ENCODE measurements around the gene CLDN18.

CLDN18 gene

DNA sequence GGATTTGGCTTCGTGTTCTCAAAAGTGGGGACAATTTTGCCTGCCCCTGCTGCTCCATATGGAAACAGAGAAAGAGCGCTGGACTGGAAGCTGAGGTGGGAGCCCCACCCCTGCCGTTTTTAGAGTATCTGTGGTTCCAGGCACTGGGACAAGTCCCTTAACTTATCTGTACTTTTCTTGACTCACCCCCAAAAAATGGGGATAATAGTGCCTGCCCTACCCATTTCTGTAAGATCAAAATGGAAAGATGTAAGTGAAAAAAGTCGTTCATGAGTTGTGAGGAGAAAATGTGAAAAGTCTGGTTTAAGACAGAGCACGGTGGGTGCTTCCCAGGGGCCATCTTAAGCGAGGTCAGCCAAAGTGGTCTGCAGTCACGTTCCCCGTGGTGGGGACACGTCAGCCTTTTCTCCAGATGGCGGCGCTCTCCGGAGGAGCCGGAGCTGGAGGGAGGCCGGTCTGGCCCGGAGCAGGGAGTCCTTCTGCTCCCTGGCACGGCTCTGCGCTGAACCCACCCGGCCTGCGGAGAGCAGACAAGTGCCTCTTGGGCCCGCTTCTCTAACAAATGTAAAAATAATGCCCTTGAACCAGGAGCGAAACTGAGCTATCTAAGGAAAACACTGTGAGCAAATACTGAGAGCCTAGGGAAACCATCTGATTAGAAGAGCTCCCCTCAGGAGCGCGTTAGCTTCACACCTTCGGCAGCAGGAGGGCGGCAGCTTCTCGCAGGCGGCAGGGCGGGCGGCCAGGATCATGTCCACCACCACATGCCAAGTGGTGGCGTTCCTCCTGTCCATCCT is at the start of gene CLDN18:
TSS of gene CLDN18 (plus strand) at position 690 of the 797 bp plus-strand sequence. CDS start at position 751, 61 bp downstream.
- no peak for DNase-seq (ENCODE audit: low read depth)

DNA sequence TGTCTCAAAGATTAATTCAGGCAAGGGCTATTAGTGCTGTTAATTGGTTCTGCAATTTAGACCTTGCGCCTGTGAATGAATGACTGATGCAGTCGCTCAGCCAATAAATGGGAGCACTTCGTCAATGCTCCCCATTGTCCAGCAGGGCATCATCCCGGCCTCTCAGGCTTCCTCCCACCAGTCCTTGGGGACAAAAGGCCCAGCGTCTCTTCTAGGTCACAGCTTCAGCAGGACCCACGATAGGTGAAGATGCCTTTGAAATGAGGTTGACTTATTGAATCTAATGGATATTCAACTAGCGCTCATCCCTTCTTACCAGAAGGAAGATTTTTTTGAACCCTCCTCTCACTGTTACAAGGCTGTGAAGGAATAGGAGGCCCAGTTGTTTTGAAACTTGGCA is 47.7 kb upstream of the CLDN18 start:
- no peak for DNase-seq (ENCODE audit: low read depth)

DNA sequence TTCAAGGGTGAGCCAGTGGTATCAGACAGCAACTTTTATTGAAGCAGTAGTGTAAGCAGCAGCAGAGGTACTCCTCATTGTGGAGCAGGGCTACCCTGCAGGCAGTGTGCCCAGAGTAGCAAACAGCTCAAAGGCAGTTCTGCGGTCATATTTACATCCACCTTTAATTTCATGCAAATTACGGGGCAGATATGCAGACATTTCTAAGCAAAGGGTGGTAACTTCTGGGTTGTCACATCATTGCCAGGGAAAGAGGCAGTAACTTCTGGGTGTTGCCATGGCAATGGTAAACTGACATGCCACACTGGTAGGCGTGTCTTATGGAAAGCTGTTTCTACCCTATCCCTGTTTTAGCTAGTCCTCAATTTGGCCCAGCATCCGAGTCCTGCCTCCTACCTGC is 46.5 kb upstream of the CLDN18 start:
- DNase-seq (ENCODE audit: low read depth): no peak

DNA sequence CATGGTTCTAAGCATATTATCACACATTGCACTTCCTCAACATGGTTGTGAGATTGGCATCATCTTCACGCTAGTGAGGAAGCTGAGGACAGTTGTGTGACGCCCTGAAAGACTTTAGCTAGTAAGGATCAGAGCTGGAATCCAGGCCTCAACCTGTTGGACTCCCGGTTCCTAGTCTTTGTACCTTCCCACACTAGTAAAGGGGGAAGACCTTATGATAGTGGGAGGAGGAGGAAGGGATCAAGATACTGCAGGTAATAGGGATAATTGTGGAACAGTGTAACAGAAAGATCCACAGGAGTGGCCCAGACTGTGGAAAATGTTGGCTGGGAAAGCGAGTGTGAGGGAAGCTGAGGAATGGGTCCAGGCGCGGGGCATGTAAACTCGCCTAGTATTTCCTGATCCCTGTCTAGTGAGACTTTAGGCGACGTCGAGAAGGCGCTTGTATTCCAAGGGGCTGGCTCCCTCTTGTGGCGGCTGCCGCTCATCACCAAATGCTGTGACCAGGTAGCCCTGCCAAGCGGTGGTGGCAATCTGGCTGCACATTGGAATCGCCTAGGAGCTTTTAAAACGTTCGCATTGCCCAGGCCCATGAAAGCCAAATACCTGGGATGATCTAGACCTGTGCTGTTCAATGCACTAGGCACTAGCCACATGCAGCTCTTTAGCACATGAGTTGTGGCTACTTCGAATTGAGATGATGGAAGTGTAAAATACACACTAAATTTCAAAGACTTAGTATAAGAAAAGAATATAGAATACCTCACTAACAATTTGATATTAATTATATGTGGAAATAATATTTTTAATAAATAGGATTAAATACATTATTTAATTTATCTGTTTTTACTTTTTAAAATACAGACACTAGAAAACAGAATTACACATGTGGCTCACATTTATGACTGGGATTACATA is 38.8 kb upstream of the CLDN18 start:
- DNase-seq (ENCODE audit: low read depth): peak; percentile 36

DNA sequence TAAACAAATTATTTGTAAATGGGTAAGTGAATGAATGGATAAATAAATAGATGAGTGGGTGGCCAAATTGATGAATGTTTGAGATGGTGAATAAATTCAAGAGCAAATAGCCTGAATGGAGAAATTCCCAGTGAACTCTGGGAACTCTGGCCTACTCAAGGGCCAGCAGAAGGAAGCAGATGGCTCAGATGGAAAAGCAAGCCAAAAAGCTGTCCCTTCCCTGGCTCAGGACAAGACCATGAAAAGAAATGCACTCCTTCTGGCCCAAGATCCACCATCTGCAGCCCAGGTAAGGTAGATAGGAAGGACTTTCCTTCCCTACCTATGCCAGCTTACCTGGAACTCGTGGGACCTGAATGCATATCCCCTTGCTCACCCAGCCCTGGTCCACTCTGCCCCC is 37.6 kb upstream of the CLDN18 start:
- no peak for DNase-seq (ENCODE audit: low read depth)

DNA sequence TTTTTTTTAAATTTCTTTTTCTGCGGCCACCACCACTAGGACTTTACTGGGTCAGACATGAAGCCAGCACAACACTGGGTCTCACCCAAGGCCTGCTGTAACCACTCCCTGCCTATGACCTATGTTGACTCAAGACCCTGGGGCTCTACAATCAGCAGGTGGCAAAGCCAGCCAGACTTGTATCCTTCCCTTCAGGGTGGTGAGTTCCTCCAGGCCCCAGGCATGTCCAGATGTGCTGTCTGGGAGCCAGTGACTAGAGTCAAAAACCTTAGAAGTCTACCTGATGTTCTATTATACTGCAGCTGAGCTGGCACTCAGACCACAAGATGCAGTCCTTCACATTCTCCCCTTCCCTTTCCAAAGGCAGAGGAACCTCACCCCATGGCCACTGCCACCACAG is 31.6 kb upstream of the CLDN18 start:
- no peak for DNase-seq (ENCODE audit: low read depth)

DNA sequence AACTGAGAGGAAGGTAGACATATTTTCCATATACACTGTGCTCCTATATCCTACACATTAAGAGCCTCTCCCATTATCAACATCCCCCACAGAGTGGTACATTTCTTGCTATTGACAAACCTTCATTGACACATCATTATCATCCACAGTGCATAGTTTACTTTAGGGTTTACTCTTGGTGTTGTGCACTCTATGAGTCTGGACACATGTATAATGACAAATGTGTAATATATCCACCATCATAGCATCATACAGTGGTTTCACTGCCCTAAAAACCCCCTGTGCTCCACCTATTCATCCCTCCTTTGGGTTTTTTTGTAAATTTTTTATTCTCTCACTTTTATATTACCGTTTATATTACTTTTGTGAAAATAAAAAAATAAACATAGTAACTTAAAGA is 22.2 kb upstream of the CLDN18 start:
- DNase-seq (ENCODE audit: low read depth): no peak

DNA sequence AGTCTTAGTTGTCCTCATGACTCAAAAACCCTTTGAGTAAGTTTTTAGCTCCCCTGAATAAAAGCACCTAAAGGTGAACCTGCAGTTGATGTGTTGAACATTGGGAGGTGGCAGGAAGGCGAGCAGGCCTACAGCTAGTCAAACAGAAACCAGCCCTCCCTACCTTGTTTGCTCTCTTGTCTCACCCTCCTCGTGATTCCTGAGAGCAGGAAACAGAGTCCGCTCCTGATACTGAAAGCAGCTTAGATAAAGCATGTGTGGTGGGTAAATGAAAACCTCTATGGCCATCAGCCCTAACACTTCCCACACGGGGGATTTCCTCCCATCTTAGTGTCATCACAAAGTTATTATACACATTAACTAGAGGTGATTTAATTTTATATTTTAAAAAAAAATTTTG is 21.8 kb upstream of the CLDN18 start:
- no peak for DNase-seq (ENCODE audit: low read depth)

DNA sequence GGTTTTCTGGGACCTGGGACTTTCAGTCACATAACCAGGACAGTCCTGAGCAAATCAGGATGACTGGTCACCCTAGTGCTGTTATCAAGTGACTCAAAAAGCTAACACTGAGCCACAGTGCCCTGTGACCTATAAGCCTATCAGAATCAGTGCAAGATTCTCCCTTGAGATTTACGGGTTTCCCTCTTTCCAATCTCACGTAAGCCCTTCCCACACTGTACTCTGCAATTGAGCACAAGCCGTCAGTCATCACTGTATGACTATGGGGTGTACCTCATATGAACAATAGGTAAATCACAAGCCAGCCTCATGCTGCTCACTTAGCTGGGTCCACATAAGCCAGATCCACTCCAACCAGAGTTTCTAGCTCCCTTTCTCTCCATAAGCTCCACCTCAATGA is 21.0 kb upstream of the CLDN18 start:
- DNase-seq (ENCODE audit: low read depth): no peak

DNA sequence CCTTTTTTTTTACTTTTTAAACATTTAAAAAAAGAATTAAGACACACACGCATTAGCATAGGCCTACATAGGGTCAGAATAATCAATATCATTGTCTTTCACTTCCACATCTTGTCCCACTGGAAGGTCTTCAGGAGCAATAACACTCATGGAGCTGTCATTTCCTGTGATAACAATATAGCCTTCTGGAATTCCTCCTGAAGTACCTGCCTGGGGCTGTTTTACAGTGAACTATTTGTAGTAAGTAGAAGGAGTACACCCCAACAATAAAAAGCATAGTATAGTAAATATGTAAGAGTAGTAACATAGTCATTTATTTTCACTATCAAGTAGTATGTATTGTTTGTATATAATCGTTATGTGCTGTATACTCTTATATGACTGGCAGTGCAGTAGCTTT is 19.5 kb upstream of the CLDN18 start:
- DNase-seq (ENCODE audit: low read depth): no peak

DNA sequence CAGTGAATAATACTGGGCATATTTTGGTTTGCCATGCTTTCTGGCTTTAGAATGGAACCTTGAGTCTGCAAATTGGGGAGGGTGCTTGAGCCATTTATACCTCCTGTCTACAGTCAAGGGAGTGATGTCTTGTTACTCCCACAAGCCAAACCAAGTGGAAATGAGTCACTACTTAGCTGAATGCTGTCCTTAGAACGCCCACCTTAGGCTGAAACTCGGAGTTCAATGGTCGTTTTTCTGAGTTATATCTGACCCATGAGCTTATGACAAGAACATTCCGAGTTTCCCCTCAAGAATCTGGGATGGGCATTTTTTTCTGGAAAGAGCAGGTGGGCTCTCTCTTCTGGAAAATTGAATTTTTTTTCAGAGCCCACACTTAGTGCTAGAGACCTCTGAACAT is 17.4 kb upstream of the CLDN18 start:
- DNase-seq (ENCODE audit: low read depth): no peak

DNA sequence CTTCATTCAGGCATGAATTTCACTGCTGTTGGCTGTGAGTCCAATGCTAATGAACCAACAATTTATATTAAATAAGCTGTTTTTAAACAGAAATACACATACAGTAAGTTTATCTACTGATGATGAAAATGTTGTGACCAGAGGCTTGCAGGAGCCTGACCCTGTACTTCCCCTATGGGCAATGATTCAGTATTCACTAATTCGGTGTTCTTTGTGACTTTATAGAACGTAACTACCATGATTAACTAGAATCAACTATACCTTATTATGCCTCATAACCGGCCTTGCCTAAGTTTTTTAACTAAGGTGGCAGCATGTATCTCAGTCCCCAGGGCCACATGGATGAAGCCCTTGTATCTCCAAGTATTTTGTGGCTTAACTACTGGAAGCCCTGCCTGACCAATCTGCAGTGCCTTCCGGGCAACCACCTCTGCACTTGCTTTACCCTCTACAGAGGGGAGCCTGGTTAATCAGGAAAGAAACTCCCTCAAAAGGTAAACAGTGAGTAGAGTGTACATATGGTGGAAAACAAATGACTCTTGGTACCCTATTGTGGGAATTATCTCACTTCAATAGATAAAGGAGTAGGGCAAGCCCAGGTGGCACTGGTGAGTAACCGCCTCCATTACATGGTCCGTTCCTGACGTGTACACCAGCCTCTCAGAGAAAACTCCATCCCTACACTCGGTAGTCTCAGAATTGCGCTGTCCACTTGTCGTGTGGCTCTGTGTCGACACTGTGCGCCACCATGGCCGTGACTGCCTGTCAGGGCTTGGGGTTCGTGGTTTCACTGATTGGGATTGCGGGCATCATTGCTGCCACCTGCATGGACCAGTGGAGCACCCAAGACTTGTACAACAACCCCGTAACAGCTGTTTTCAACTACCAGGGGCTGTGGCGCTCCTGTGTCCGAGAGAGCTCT is 11.6 kb upstream of the CLDN18 start:
- no peak for DNase-seq (ENCODE audit: low read depth)

DNA sequence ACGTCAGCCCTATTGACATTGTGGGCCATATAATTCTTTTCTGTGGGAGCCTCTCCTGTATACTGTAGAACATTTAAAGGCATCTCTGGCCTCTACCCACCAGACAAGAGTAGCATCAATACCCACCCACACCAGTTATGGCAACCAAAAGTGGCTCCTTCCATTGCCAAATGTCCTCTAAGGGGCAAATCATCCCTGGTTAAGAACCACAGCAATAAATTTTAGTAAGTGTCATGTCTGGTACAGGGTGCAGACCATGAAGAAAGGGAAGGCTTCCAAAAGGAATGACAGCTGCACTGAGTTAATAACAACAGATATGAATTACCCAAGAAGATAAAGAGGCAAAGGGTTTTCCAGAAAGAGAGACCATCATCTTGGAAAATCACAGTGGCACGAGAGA is 6.9 kb upstream of the CLDN18 start:
- no peak for DNase-seq (ENCODE audit: low read depth)

DNA sequence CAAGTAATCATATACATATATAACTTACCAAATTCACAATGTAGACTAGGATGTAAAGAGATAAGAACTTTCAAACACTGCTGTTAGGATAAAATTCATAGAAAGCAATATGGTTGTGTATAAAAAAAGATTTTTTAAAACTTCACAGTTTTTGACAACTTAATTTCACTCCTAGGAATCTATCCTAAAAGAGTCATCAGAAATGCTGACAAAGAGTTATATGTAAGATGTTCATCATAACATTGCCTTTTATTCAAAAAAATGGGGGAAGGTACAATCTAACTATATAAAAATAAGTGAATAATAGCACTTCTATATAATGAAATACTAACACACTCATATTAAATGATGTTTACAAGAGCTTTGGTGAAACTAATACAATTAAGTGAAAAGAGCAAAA is 4.3 kb upstream of the CLDN18 start:
- no peak for DNase-seq (ENCODE audit: low read depth)

DNA sequence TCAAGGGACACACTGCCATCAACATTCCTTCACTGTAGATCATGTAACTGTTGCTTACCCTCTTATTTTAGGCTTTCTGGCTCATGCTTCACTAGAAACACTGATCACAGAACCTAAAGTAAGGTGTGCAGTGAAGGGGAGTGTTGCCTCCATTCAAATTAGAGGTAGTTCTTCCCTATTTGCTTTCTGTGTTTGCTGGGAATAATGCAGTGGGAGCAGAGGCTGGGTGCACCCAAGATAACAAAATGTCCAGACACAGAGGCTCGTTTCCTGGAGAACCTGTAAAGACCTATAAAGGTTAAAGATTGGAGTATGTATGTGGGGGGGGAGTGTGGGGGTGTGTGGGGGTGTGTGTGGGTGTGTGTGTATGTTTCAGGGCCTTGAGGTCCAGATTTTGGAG is 2.1 kb upstream of the CLDN18 start:
- DNase-seq (ENCODE audit: low read depth): no peak

DNA sequence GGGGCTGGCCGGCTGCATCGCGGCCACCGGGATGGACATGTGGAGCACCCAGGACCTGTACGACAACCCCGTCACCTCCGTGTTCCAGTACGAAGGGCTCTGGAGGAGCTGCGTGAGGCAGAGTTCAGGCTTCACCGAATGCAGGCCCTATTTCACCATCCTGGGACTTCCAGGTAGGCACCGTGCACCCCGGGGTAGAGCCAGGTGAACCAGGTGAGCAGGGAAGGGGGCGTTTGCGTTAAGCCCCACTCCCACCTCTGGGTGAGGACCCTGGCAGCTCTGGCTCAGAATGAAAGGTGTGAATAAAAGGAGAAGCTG is 267 bp downstream of the CLDN18 start:
- DNase-seq (ENCODE audit: low read depth): no peak

DNA sequence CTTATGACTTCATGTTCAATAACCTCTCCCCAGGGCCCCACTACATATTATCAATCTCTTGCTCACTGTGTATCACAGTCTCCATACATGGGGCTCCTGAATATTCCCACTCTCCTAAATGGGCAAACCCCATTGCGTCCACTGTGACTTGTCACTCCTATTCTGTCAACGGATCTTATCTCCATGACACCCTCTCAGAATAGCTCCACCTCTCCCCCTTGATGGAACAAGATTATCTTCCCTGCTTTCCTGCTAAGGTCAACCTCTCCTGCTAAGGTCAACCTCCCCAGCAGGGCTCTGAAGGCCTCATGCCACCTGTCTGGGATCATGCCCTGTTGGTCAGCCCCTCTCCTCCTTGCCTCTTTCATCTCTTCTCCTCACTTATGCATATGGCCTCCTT is 1.8 kb downstream of the CLDN18 start:
- DNase-seq (ENCODE audit: low read depth): no peak

DNA sequence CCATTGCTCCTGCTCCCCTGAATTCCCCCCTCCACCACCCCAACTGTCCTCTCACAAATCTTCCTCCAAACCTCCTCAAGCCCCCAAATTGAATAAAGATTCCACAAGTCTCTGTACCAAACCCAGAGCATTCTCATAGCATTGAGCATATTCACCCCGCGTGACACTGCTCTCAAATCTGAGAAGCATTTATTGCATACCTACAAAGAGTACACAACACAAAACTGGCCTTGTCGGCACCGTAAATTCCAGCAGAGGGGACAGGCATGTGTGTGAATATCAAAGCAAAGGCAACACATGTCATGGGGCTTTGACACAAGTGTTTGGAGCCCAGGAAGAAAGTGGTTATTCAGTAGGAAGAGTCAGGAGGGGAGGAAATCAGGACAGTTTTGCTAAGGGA is 2.6 kb downstream of the CLDN18 start:
- no peak for DNase-seq (ENCODE audit: low read depth)

DNA sequence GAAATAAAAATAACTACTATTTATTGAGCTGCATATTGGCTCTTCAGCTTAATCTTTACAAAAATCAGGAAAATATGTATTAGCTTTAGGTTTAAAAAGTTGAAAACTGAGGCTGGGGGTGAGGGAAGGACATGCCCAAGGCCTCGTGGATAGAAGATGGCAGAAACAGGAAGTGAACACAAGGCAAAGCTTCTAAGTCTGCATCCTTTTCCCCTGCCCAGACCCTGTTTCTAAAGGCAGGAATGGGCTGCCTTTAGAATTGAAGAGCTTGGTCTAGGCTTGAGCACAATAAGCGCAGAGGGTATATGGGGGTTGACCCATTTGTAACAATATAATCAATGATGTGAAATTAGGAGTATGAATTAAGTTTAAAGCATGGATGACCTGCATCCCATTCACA is 6.1 kb downstream of the CLDN18 start:
- DNase-seq (ENCODE audit: low read depth): no peak

DNA sequence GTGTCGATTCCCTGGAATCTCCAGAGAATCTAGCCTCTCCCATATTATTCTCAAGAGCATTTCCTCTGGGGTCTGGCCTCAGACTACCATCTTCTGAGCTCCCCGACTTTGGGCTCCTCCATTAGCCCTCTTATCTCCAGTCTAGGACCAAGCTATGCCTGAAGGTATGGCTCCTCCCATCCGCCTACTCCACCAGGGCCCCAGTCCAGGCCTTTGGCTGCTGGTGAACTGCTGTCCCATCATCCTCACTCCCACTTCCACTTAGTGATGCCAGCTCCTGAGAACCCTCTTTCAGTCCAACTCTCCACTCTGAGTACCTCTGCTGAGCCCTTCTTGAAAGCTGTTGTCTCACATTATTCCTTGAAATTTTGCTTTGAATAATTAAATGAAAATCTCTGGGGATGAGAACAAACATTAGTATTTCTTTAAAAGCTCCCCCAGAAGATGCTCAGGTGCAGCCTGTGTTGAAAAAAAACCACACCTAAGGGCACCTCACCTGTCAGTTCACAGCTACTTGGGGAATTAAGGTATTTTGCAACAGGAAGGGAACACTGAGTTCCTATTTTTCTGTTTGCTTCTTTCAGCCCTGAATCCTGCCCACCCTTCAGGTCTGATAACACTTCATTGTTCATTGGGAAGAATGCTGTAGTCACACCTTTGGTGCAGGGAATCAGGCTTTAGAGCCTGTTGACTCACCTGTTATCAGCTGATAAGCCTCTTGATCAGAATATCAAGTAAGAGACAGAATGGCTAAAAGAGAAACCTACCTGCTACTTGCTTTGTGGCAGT is 9.5 kb downstream of the CLDN18 start:
- DNase-seq (ENCODE audit: low read depth): no peak

DNA sequence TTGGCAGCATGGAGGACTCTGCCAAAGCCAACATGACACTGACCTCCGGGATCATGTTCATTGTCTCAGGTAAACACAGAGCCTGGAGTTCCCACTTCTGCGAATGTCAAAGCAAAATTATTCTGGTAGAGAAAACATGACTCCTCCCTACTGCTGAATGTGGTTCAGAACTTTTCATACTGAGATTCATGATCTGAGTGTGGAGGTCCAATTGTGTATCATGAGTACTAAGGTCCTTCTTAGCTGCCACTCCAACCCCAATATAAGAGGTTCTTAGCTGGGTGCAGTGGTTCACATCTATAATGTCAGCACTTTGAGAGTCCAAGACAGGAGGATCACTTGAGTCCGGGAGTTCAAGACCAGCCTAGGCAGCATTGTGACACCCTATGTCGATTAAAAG is 13.8 kb downstream of the CLDN18 start:
- no peak for DNase-seq (ENCODE audit: low read depth)

DNA sequence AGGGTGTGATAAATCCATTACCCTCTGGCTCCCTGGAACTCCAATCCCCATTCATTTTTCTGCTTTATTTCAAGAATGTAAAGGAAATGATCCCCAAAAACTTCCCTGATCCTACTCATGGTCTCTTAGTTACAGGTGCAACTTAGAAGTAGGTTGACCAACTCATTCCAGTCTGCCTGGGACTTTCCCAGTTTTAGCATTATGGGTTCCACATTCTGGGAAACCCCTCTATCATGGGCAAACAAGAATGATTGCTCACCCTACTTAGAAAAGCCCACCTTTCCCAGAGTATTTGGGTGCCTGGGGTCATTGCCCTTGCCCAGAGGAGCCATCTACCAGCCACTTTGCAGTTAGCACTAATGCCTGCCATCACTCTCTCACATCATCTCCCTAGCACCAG is 15.6 kb downstream of the CLDN18 start:
- no peak for DNase-seq (ENCODE audit: low read depth)
